Subcutaneous adipose tissue (tissue), 4 donors: ENCODE data around the gene AQP5. TPM values are rescaled to one million over a fixed set of nuclear protein-coding genes. Genes with fewer than 3 reads are reported as not detected.

Experiments
- CTCF ChIP-seq: fragments of 450-650 bp; IDR thresholded peaks from one replicate; pipeline ENCODE4 v1.5.1; 2016; ENCODE audit warnings: low read depth, mild to moderate bottlenecking, control low read depth, antibody characterized with exemption, moderate library complexity
- total RNA-seq, 4 donors: library from RNA; depleted of rRNA; stranded (reverse); fragments of >200 nt; gene quantifications; one replicate each; pipeline ENCODE4 v1.1.0, GENCODE V29; 2016

Gene AQP5
- total RNA-seq, 4 donors from 2014 or later = not detected

GRCh38 chr12:49925433-49926204 lies 36.1 kb upstream of the AQP5 start:
- TF ChIP-seq CTCF = no peak

GRCh38 chr12:49928471-49928870 lies 33.2 kb upstream of the AQP5 start:
- no peak for TF ChIP-seq CTCF

- no peak for TF ChIP-seq CTCF
Observed at GRCh38 chr12:49929581-49929980, 32.1 kb upstream of the AQP5 start.

- no peak for TF ChIP-seq CTCF
Observed at GRCh38 chr12:49930515-49931288, 31.0 kb upstream of the AQP5 start.

- TF ChIP-seq CTCF = no peak
Observed at GRCh38 chr12:49932023-49932422, 29.6 kb upstream of the AQP5 start.

- TF ChIP-seq CTCF = no peak
Observed at GRCh38 chr12:49932533-49933130, 29.0 kb upstream of the AQP5 start.

- no peak for TF ChIP-seq CTCF
Observed at GRCh38 chr12:49933796-49934195, 27.9 kb upstream of the AQP5 start.
